Fibroblast of lung (primary cell): ENCODE measurements around the gene GSK3A. TPM values are rescaled to one million over a fixed set of nuclear protein-coding genes. Genes with fewer than 3 reads are reported as not detected.
A peak's percentile ranks its signal among the peaks of the same experiment; 100 is the strongest.

ENCODE experiments used
- DNase-seq, 2 donors: peaks; one replicate each; pipeline versions ENCODE4 v3.0.0 to v3.0.0-alpha.2; 2010; ENCODE audit warnings: low read depth in 2 of 2
- H2AFZ ChIP-seq: 2 replicates; pipeline ENCODE4 v1.5.1; 2012; ENCODE audit warnings: low read length, control low read depth, inconsistent platforms
- H3K27ac ChIP-seq: 2 replicates; pipeline ENCODE4 v1.5.1; 2011; ENCODE audit warnings: low read length, control low read depth; ENCODE audit not compliant: insufficient read depth
- H3K27me3 ChIP-seq: 2 replicates; pipeline ENCODE4 v1.5.1; 2011; ENCODE audit warnings: mild to moderate bottlenecking, low read length; ENCODE audit not compliant: control insufficient read depth, insufficient read depth
- H3K36me3 ChIP-seq: 2 replicates; pipeline ENCODE4 v1.5.1; 2011; ENCODE audit warnings: low read length; ENCODE audit not compliant: control insufficient read depth, insufficient read depth
- H3K4me1 ChIP-seq: 2 replicates; pipeline ENCODE4 v1.5.1; 2011; ENCODE audit warnings: low read length; ENCODE audit not compliant: control insufficient read depth, insufficient read depth; ENCODE audit errors: extremely low read depth
- H3K4me2 ChIP-seq: 2 replicates; pipeline ENCODE4 v1.5.1; 2011; ENCODE audit warnings: low read length, control low read depth; ENCODE audit not compliant: insufficient read depth; ENCODE audit errors: extremely low read depth
- H3K4me3 ChIP-seq, 4 experiments: fragments of 200-600 bp in 1 of 4; sonication (generic) in 1 of 4; replicated peaks in 1 of 4; 2 replicates each; pipeline ENCODE4 v1.5.1; 2011 to 2016; ENCODE audit warnings: low read length in 4 of 4, low read depth in 3 of 4, mild to moderate bottlenecking in 3 of 4, control low read depth in 2 of 4, inconsistent platforms in 1 of 4, mixed read lengths in 1 of 4; ENCODE audit not compliant: insufficient read depth in 1 of 4; ENCODE audit errors: control extremely low read depth in 1 of 4
- H3K79me2 ChIP-seq: 2 replicates; pipeline ENCODE4 v1.5.1; 2012; ENCODE audit warnings: mild to moderate bottlenecking, low read length, inconsistent platforms; ENCODE audit not compliant: control insufficient read depth, insufficient read depth
- H3K9ac ChIP-seq: 2 replicates; pipeline ENCODE4 v1.5.1; 2011; ENCODE audit warnings: mild to moderate bottlenecking, low read length, control low read depth; ENCODE audit not compliant: insufficient read depth
- H3K9me3 ChIP-seq: 2 replicates; pipeline ENCODE4 v1.5.1; 2012; ENCODE audit warnings: low read depth, low read length; ENCODE audit not compliant: control insufficient read depth, insufficient read depth
- H4K20me1 ChIP-seq: 2 replicates; pipeline ENCODE4 v1.5.1; 2011; ENCODE audit warnings: low read length; ENCODE audit not compliant: control insufficient read depth, insufficient read depth; ENCODE audit errors: extremely low read depth
- CTCF ChIP-seq, 2 donors: IDR thresholded peaks in 1 of 2; conservative IDR thresholded peaks in 1 of 2; 1 replicate in 1 of 2; 2 replicates in 1 of 2; pipeline ENCODE4 v1.5.1; 2011 to 2012; ENCODE audit warnings: low read length in 2 of 2, control low read depth in 1 of 2, inconsistent platforms in 1 of 2, low read depth in 1 of 2, mild to moderate bottlenecking in 1 of 2
- EZH2 ChIP-seq: IDR thresholded peaks from 2 replicates; pipeline ENCODE4 v1.5.1; 2012; ENCODE audit warnings: low read length, control low read depth, mild to moderate bottlenecking; ENCODE audit errors: missing control alignments
- polyA plus RNA-seq, 2 donors: library from polyadenylated mRNA; depleted of rRNA in 1 of 2; stranded (reverse) in 1 of 2; unstranded in 1 of 2; fragments of >200 nt; gene quantifications; 2 replicates each; pipeline ENCODE4 v1.2.1, GENCODE V29; 2011 to 2012; ENCODE audit warnings: missing spikeins in 1 of 2
- total RNA-seq: library from RNA; depleted of rRNA; stranded (reverse); fragments of >200 nt; gene quantifications from 2 replicates; pipeline ENCODE4 v1.2.1, GENCODE V29; 2014

The GSK3A gene
- total and polyA plus RNA-seq, 2 donors (not counting 1 experiment from before 2014, with no cell fraction given) = 11.6 to 21.7 TPM

DNA sequence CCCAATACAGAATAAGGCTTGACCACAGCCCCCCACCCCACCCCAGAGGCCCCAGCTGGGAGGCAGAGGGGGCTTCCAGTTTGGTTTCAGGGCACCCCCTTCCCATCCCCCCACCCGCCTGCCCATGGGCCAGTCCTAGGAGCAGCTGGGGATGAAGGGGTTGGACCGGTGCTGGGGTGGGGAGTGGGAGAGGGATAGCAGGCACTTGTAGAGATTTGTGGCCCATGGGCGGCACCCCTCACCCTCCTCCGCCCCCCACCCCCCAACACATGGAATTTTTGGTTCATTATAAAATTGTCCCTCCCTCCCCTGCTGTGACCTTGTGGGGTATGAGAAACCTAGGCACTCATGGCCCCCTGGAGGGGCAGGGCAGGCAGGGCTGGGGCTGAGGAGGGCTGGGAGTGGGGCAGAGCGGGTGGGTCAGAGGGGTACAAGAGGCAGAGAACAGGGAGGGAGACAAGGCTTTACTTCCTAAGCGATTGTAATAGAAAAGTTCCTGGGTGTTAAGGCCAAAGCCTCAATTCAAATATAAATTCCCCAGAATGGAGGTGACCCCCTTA lies 5.3 kb upstream of the GSK3A start:
- Histone ChIP-seq H3K4me1 (peaks cover 35% of the 10 kb centered on the region), H3K4me3 (no peak overlapping the region), H3K9ac (no peak overlapping the region), H2AFZ (no peak overlapping the region), H3K36me3 (peaks cover 15% of the 10 kb centered on the region), H4K20me1 (no peaks in the 10 kb centered on the region), H3K79me2 (peaks cover 42% of the 10 kb centered on the region), H3K4me2 (no peak overlapping the region), H3K27me3 (no peaks in the 10 kb centered on the region), H3K9me3 (no peaks in the 10 kb centered on the region), H3K27ac (no peak overlapping the region)
- no peak for DNase-seq
- TF ChIP-seq EZH2 (no peak), CTCF (conservative IDR thresholded peaks at IDR 0.05 in 1 of 2, IDR thresholded peaks at IDR 0.05 in 1 of 2; ENCODE audit: low read depth in 1 of 2, low read length in 2 of 2) (no peak)

- Histone ChIP-seq H3K4me1 (peaks cover 30% of the 10 kb centered on the region), H3K9me3 (no peaks in the 10 kb centered on the region), H3K27me3 (no peaks in the 10 kb centered on the region), H3K36me3 (peaks cover 15% of the 10 kb centered on the region), H3K27ac (peak overlapping the region; percentile 36), H4K20me1 (no peaks in the 10 kb centered on the region), H3K4me3 (no peak overlapping the region), H2AFZ (no peak overlapping the region), H3K4me2 (no peak overlapping the region), H3K9ac (no peak overlapping the region), H3K79me2 (peaks cover 36% of the 10 kb centered on the region)
- no peak for TF ChIP-seq EZH2
- no peak for TF ChIP-seq CTCF (conservative IDR thresholded peaks at IDR 0.05 in 1 of 2, IDR thresholded peaks at IDR 0.05 in 1 of 2; ENCODE audit: low read depth in 1 of 2, low read length in 2 of 2)
- DNase-seq = peak in 1 of 2 donors; percentile 26
Measured at GRCh38 chr19:42246922-42247639, 4.7 kb upstream of the GSK3A start.

DNA sequence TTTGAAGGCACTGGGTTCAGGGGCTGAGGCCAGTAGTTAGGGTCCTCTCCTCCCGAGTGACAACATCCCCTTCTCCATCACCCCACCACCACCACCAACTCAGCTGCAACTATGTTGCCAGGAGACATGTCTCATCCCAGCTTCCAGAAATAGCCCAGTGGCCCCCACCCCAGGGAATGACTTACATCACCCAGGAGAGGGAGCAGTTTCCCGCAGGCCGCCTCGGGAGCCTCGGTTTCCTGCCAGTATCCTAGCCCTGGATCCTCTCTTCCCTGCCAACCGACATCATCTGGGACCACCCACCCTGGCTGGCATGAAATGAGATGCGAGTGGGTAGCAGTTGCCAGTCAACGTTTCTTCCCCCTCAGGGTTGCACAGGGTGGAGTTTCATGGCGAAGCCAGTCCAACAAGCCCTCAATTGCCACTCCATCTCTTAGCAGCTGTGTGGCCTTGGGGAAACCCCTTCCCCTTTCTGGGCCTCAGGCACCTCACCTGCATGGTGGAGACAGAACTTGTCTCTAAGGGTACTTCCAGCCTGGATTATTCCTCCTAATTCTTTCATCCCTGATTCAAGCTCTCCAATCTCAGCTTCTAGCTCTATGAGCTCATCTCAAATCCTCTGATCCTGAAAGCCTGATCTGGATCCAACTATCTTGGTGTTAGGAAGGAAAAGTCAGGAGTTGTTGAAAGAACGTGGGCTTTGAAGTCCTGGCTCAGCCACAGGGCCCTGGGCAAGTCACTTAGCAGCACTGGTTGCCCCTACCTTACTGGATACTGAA lies 3.9 kb upstream of the GSK3A start:
- peaks cover 24% of the 10 kb centered on the region for H3K4me1 ChIP-seq
- no peak overlapping the region for H3K4me2 ChIP-seq
- H3K9ac ChIP-seq = peak overlapping the region; percentile 4
- TF ChIP-seq CTCF (conservative IDR thresholded peaks at IDR 0.05 in 1 of 2, IDR thresholded peaks at IDR 0.05 in 1 of 2; ENCODE audit: low read depth in 1 of 2, low read length in 2 of 2) (peak; percentile 69 to 74), EZH2 (no peak)
- H3K9me3 ChIP-seq = no peaks in the 10 kb centered on the region
- H3K79me2 ChIP-seq = peaks cover 35% of the 10 kb centered on the region
- peak; percentile 81 for DNase-seq
- H3K27ac ChIP-seq = peak overlapping the region; percentile 36
- peaks cover 15% of the 10 kb centered on the region for H3K36me3 ChIP-seq
- no peaks in the 10 kb centered on the region for H3K27me3 ChIP-seq
- no peaks in the 10 kb centered on the region for H4K20me1 ChIP-seq
- H2AFZ ChIP-seq = no peak overlapping the region
- no peak overlapping the region for H3K4me3 ChIP-seq
